ENCODE measurements around the gene FBXL7.

The FBXL7 gene

GRCh38 chr5:15547261-15547839, 47.4 kb downstream of the FBXL7 start:
- no peak for DNase-seq

- DNase-seq: no peak
These were observed 50.0 kb downstream of the FBXL7 start for GRCh38 chr5:15549961-15550360.

- no peak for DNase-seq
These were observed 50.6 kb downstream of the FBXL7 start for GRCh38 chr5:15550502-15551112.

GRCh38 chr5:15551113-15551504, 51.1 kb downstream of the FBXL7 start:
- DNase-seq: no peak

GRCh38 chr5:15554542-15554941, 54.6 kb downstream of the FBXL7 start:
- DNase-seq: no peak

- DNase-seq: no peak
These were observed 55.2 kb downstream of the FBXL7 start for GRCh38 chr5:15555176-15555575.

- DNase-seq: no peak
These were observed 58.3 kb downstream of the FBXL7 start for GRCh38 chr5:15558240-15558639.

GRCh38 chr5:15558681-15559080, 58.7 kb downstream of the FBXL7 start:
- no peak for DNase-seq

- DNase-seq: no peak
These were observed 60.4 kb downstream of the FBXL7 start for GRCh38 chr5:15560421-15560820.

GRCh38 chr5:15564523-15564922, 64.5 kb downstream of the FBXL7 start:
- no peak for DNase-seq

- no peak for DNase-seq
These were observed 65.0 kb downstream of the FBXL7 start for GRCh38 chr5:15564957-15565356.

- DNase-seq: no peak
These were observed 66.3 kb downstream of the FBXL7 start for GRCh38 chr5:15566306-15566705.

GRCh38 chr5:15566789-15567188, 66.8 kb downstream of the FBXL7 start:
- DNase-seq: no peak

GRCh38 chr5:15570491-15570890, 70.5 kb downstream of the FBXL7 start:
- DNase-seq: no peak

GRCh38 chr5:15571081-15571480, 71.1 kb downstream of the FBXL7 start:
- DNase-seq: no peak

GRCh38 chr5:15571618-15572017, 71.6 kb downstream of the FBXL7 start:
- no peak for DNase-seq

GRCh38 chr5:15573590-15573989, 73.6 kb downstream of the FBXL7 start:
- no peak for DNase-seq

- DNase-seq: no peak
These were observed 74.1 kb downstream of the FBXL7 start for GRCh38 chr5:15574128-15574527.

GRCh38 chr5:15574806-15575325, 74.9 kb downstream of the FBXL7 start:
- DNase-seq: no peak

GRCh38 chr5:15575666-15576065, 75.7 kb downstream of the FBXL7 start:
- DNase-seq: no peak

GRCh38 chr5:15577132-15577531, 77.2 kb downstream of the FBXL7 start:
- DNase-seq: no peak

GRCh38 chr5:15577831-15578230, 77.9 kb downstream of the FBXL7 start:
- DNase-seq: no peak

- DNase-seq: no peak
These were observed 79.4 kb downstream of the FBXL7 start for GRCh38 chr5:15579193-15579990.

GRCh38 chr5:15584528-15584927, 84.5 kb downstream of the FBXL7 start:
- DNase-seq: no peak
